ENCODE measurements around the gene LPCAT2. TPM values are rescaled to one million over a fixed set of nuclear protein-coding genes. Genes with fewer than 3 reads are reported as not detected.

The LPCAT2 gene
- total RNA-seq, 1 donor from 2014 or later = 18.9 TPM

DNA sequence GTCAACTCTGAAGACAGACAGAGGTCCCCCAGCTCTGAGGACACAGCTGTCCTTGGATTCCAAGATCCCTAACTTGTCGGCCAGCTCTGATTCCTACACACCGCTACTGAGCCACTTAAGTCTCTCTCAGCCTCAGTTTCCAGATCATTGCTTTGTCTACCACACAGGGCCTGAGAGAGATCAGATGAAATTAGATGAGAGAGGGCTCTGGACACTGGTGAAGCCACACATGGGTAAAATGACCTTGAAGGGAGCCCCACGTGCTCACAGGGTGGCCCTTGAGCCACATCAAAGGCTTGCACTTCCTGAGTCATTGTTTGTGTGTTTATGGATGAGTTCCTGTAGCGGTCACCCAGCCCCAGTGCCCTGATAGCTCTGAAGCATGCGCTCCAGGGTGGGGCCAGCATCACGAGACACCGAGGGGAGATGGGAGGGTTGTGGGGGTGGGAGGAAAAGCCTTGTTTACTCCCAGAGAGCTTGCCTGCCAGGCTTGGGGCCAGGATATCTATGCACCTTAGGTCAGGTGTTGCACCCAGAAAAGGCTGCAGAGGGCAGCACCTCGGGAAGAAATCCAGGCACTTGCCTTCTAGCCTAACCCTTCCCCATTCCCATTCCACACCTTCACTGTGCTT, 114.2 kb downstream of the LPCAT2 start:
- no peak for DNase-seq (ENCODE audit: extremely low spot score, unreplicated experiment)
- Mint-ChIP-seq H3K4me1 (ENCODE audit: unreplicated experiment) (no peaks in the 10 kb centered on the region), H3K27me3 (peaks cover 10% of the 10 kb centered on the region), H3K36me3 (no peaks in the 10 kb centered on the region), H3K9me3 (no peaks in the 10 kb centered on the region), H3K27ac (no peak overlapping the region), H3K4me3 (no peak overlapping the region)
- TF ChIP-seq, protein P1, sequence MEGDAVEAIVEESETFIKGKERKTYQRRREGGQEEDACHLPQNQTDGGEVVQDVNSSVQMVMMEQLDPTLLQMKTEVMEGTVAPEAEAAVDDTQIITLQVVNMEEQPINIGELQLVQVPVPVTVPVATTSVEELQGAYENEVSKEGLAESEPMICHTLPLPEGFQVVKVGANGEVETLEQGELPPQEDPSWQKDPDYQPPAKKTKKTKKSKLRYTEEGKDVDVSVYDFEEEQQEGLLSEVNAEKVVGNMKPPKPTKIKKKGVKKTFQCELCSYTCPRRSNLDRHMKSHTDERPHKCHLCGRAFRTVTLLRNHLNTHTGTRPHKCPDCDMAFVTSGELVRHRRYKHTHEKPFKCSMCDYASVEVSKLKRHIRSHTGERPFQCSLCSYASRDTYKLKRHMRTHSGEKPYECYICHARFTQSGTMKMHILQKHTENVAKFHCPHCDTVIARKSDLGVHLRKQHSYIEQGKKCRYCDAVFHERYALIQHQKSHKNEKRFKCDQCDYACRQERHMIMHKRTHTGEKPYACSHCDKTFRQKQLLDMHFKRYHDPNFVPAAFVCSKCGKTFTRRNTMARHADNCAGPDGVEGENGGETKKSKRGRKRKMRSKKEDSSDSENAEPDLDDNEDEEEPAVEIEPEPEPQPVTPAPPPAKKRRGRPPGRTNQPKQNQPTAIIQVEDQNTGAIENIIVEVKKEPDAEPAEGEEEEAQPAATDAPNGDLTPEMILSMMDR (conservative IDR thresholded peaks at IDR 0.05) = peak; percentile 55

DNA sequence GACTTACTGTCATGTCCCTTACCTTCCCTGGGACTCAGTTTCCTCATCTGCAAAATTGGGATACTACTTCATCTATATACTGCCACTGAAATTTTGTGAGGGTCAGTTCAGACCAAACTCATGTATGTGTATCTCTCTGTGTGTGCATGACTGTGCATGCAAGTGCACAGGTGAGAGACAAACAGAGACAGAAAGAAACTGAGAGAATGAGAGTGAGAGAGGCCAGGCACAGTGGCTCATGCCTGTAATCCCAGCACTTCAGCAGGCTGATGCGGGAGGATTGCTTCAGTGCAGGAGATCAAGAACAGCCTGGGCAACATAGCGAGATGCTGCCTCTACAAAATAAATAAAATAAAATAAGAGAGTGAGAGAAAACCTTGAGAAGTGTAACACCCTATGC, 114.8 kb downstream of the LPCAT2 start:
- DNase-seq (ENCODE audit: extremely low spot score, unreplicated experiment) = no peak
- H3K4me1 Mint-ChIP-seq (ENCODE audit: unreplicated experiment) = no peaks in the 10 kb centered on the region
- H3K27me3 Mint-ChIP-seq = peaks cover 8% of the 10 kb centered on the region
- H3K9me3 Mint-ChIP-seq = no peaks in the 10 kb centered on the region
- TF ChIP-seq, protein P1 (conservative IDR thresholded peaks at IDR 0.05) = no peak
- H3K4me3 Mint-ChIP-seq = no peak overlapping the region
- no peaks in the 10 kb centered on the region for H3K36me3 Mint-ChIP-seq
- H3K27ac Mint-ChIP-seq = no peak overlapping the region

DNA sequence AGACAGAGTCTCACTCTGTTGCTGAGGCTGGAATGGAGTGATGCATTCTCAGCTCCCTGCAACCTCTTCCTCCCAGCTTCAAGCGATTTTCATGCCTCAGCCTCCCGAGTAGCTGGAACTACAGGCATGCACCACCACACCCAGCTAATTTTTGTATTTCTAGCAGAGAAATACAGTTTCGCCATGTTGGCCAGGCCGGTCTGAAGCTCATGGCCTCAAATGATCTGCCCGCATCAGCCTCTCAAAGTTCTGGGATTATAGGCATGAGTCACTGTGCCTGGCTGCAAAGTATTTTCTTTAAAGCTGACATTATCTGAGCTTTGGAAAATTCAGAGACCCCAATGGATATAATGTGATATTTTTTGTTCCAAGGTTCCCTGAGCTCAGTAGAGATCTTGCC, 115.8 kb downstream of the LPCAT2 start:
- TF ChIP-seq, protein P1 (conservative IDR thresholded peaks at IDR 0.05) = no peak
- Mint-ChIP-seq H3K4me3 (no peak overlapping the region), H3K9me3 (no peaks in the 10 kb centered on the region), H3K4me1 (ENCODE audit: unreplicated experiment) (no peaks in the 10 kb centered on the region), H3K36me3 (no peaks in the 10 kb centered on the region), H3K27ac (no peak overlapping the region), H3K27me3 (peaks cover 4% of the 10 kb centered on the region)
- no peak for DNase-seq (ENCODE audit: extremely low spot score, unreplicated experiment)

DNA sequence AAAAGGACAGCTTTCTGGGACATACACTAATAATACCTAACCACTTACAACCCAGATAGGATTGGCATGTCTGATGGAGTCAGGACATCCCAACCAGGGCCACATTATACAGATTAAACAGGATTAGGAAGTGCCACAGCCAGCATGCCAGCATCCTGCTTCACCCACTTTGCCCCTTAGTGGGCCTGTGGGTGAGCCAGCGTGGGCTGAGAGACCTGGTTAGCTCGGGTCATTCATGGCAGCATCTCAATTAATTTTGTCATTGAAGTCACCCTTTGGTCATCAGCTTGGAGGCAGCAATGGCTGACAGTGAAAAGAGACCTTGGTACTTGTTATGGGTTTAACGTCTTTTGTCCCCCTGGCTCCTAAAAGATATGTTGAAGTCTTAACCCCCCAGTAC, 117.0 kb downstream of the LPCAT2 start:
- Mint-ChIP-seq H3K4me3 (no peak overlapping the region), H3K9me3 (no peaks in the 10 kb centered on the region)
- TF ChIP-seq, protein P1 (conservative IDR thresholded peaks at IDR 0.05) = no peak

DNA sequence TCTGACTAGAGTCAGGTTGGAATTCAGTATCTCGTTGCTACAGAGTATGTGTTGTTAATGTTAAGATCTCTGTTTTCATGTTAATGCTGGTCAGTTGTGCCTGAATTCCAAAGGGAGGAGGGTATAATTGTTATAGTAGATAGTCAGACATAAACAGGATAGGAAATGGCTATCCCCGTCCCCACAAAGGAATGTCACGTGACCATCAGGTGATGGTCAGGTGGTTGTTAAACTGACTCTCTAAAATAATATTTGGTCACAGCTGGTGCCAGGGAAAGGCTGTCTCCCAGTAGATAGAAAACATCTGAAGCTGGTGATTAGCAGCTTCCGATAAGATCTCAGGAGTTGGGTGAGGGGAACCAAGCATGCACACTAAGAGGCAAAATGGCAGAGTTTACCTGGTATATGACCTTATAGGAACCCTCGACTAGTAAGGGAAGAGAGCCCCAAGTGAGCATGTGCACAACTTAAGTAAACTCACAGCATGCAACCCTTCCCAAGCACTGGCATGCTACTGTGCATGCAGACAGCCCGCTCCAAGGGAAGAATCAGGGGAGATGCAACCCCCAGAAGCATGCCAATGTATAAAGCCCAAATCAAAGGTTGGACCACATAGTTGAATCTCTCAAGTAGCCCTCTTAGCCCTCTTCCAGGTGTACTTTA, 119.6 kb downstream of the LPCAT2 start:
- Mint-ChIP-seq H3K4me3 (no peak overlapping the region), H3K4me1 (ENCODE audit: unreplicated experiment) (no peaks in the 10 kb centered on the region)

More for the DNA sequence above, 117.0 kb downstream of the LPCAT2 start:
- Mint-ChIP-seq H3K36me3 (no peaks in the 10 kb centered on the region), H3K27ac (no peak overlapping the region), H3K27me3 (peaks cover 4% of the 10 kb centered on the region), H3K4me1 (ENCODE audit: unreplicated experiment) (no peaks in the 10 kb centered on the region)
- DNase-seq (ENCODE audit: extremely low spot score, unreplicated experiment) = no peak

More for the DNA sequence above, 119.6 kb downstream of the LPCAT2 start:
- TF ChIP-seq, protein P1 (conservative IDR thresholded peaks at IDR 0.05) = no peak
- Mint-ChIP-seq H3K9me3 (peaks cover 3% of the 10 kb centered on the region), H3K27ac (no peak overlapping the region), H3K27me3 (peaks cover 7% of the 10 kb centered on the region), H3K36me3 (no peaks in the 10 kb centered on the region)
- DNase-seq (ENCODE audit: extremely low spot score, unreplicated experiment) = no peak

Data from type B pancreatic cell (in vitro differentiated cells).